AG10803 (cell line): Measurements from ENCODE around the gene NACC1.

ENCODE experiments used
- DNase-seq: peaks from one replicate; pipeline ENCODE4 v3.0.0; 2010; ENCODE audit warnings: low read depth
- H3K4me3 ChIP-seq: 2 replicates; pipeline ENCODE4 v1.5.1; 2011; ENCODE audit warnings: mild to moderate bottlenecking, low read length, control low read depth
- TF ChIP-seq, protein P1 (sequence below): conservative IDR thresholded peaks from 2 replicates; pipeline ENCODE4 v1.5.1; 2011; ENCODE audit warnings: mild to moderate bottlenecking, low read length, control low read depth, inconsistent platforms

NACC1 gene

GRCh38 chr19:13118424-13119193, 545 bp downstream of the NACC1 start:
- peak overlapping the region; percentile 79 for H3K4me3 ChIP-seq
- DNase-seq = no peak
- TF ChIP-seq, protein P1, sequence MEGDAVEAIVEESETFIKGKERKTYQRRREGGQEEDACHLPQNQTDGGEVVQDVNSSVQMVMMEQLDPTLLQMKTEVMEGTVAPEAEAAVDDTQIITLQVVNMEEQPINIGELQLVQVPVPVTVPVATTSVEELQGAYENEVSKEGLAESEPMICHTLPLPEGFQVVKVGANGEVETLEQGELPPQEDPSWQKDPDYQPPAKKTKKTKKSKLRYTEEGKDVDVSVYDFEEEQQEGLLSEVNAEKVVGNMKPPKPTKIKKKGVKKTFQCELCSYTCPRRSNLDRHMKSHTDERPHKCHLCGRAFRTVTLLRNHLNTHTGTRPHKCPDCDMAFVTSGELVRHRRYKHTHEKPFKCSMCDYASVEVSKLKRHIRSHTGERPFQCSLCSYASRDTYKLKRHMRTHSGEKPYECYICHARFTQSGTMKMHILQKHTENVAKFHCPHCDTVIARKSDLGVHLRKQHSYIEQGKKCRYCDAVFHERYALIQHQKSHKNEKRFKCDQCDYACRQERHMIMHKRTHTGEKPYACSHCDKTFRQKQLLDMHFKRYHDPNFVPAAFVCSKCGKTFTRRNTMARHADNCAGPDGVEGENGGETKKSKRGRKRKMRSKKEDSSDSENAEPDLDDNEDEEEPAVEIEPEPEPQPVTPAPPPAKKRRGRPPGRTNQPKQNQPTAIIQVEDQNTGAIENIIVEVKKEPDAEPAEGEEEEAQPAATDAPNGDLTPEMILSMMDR = no peak

DNA sequence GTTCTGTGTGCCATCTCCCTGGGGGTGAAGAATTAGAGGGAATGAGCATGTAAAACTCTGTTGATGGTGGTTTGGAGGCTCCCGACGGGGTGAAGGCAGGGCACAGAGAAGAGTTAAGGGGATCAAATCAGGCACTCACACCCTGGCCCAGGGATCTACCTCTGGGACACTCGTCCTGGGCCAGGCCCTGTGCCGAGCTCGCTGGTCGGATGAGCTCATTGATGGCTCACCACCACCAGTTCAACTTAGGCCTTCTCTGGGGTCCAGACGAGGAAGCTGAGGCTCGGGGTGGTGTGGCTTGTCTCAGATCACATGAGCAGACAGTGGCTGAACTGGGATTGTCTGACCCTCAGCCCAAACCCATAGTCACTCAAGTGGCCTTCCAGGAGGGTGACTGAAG, 1.6 kb downstream of the NACC1 start:
- DNase-seq = no peak
- TF ChIP-seq, protein P1 = no peak
- H3K4me3 ChIP-seq = peak overlapping the region; percentile 79

- TF ChIP-seq, protein P1 = no peak
- DNase-seq = no peak
- H3K4me3 ChIP-seq = peak overlapping the region; percentile 79
Measured at GRCh38 chr19:13120031-13120430, 2.0 kb downstream of the NACC1 start.

GRCh38 chr19:13120817-13121216, 2.8 kb downstream of the NACC1 start:
- peak overlapping the region; percentile 26 for H3K4me3 ChIP-seq
- DNase-seq = peak; percentile 44
- TF ChIP-seq, protein P1 = no peak

DNA sequence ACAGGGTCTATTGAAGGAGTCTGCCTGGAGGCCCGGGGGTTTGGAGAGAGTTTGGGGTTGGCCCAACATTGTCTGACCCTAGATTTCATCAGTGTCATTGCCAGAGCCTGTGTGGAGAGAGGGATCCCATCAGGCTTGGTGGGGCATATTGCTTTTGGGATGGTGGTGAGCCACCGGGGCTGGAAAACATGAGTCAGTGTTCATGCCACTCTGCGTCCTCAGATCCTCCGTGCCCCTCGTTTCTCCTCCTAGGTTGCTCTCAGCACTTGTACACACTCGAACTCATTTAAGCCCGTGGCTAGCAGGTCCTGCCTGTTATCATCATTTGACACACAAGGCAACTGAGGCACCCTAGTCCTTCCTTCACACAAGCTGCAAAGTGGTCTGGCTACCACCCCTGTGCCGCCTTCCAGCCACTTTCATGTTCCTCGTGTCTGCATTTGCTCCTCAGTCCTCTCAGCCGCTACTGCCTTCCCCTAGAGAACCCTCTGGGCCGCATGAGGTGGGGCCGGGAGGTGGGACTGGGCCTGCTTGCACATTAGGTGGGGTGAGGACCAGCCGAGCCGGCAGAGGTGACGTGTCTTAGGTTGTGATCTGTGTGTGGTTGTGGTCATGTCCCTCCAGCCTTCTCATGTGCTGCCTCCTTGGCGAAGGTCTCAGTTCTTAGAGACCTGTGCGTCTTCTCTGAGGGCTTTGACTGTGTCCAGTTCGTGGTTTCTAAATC, 3.6 kb downstream of the NACC1 start:
- DNase-seq = no peak
- TF ChIP-seq, protein P1 = no peak
- no peak overlapping the region for H3K4me3 ChIP-seq

- TF ChIP-seq, protein P1 = no peak
- H3K4me3 ChIP-seq = no peak overlapping the region
- no peak for DNase-seq
Measured at GRCh38 chr19:13122275-13122878, 4.3 kb downstream of the NACC1 start.
